MM.1S (cell line): Measurements from ENCODE around the gene TFAM.

Source experiments
- DNase-seq: peaks from one replicate; pipeline ENCODE4 v3.0.0-alpha.2; 2015
- H2AFZ ChIP-seq: fragments of 300-600 bp; sonication (generic); 2 replicates; pipeline ENCODE4 v1.6.0; 2016; ENCODE audit warnings: antibody characterized with exemption, low read length
- H3F3A ChIP-seq: fragments of 300-600 bp; sonication (generic); 2 replicates; pipeline ENCODE4 v1.6.1; 2016; ENCODE audit warnings: mild to moderate bottlenecking, antibody characterized with exemption, low read length, moderate library complexity, mixed read lengths; ENCODE audit not compliant: insufficient read depth
- H3K27ac ChIP-seq: fragments of 300-600 bp; sonication (generic); 2 replicates; pipeline ENCODE4 v1.5.1; 2016; ENCODE audit warnings: mild to moderate bottlenecking, low read length
- H3K27me3 ChIP-seq: fragments of 300-600 bp; sonication (generic); replicated peaks from 2 replicates; pipeline ENCODE4 v1.6.0; 2016; ENCODE audit warnings: low read length; ENCODE audit not compliant: insufficient read depth
- H3K36me3 ChIP-seq: fragments of 300-600 bp; sonication (generic); replicated peaks from 2 replicates; pipeline ENCODE4 v1.6.1; 2016; ENCODE audit warnings: mild to moderate bottlenecking, low read length, mixed read lengths; ENCODE audit not compliant: insufficient read depth
- H3K4me1 ChIP-seq: fragments of 300-600 bp; sonication (generic); 2 replicates; pipeline ENCODE4 v1.6.1; 2016; ENCODE audit warnings: low read length, mixed read lengths
- H3K4me2 ChIP-seq: fragments of 300-600 bp; sonication (generic); 2 replicates; pipeline ENCODE4 v1.6.0; 2016; ENCODE audit warnings: low read depth, low read length
- H3K4me3 ChIP-seq: fragments of 300-600 bp; sonication (generic); 2 replicates; pipeline ENCODE4 v1.5.1; 2016; ENCODE audit warnings: low read length, mixed read lengths
- H3K79me2 ChIP-seq: fragments of 300-600 bp; sonication (generic); 2 replicates; pipeline ENCODE4 v1.6.1; 2016; ENCODE audit warnings: mixed run types, low read length, mixed read lengths
- H3K9ac ChIP-seq: fragments of 300-600 bp; sonication (generic); 2 replicates; pipeline ENCODE4 v1.6.1; 2016; ENCODE audit warnings: low read length, mixed read lengths
- H3K9me2 ChIP-seq: fragments of 300-600 bp; sonication (generic); replicated peaks from 2 replicates; pipeline ENCODE4 v1.6.1; 2016; ENCODE audit warnings: mild to moderate bottlenecking, low read length, mixed read lengths; ENCODE audit not compliant: insufficient read depth
- H3K9me3 ChIP-seq: fragments of 300-600 bp; sonication (generic); replicated peaks from 2 replicates; pipeline ENCODE4 v1.6.1; 2016; ENCODE audit warnings: mild to moderate bottlenecking, low read length, mixed read lengths; ENCODE audit not compliant: insufficient read depth
- H4K20me1 ChIP-seq: fragments of 300-600 bp; sonication (generic); 2 replicates; pipeline ENCODE4 v1.6.1; 2016; ENCODE audit warnings: mild to moderate bottlenecking, low read length, moderate library complexity, mixed read lengths; ENCODE audit not compliant: insufficient read depth
- CTCF ChIP-seq: fragments of 300-600 bp; sonication (generic); IDR thresholded peaks from 2 replicates; pipeline ENCODE4 v1.5.1; 2016; ENCODE audit warnings: antibody characterized with exemption, low read length, mixed read lengths
- EZH2 ChIP-seq: fragments of 300-600 bp; sonication (generic); optimal IDR thresholded peaks from 2 replicates; pipeline ENCODE3; 2017; ENCODE audit warnings: low read depth, mild to moderate bottlenecking, antibody characterized with exemption, low read length, mixed read lengths
- EZH2phosphoT487 ChIP-seq: fragments of 300-600 bp; sonication (generic); IDR thresholded peaks from 2 replicates; pipeline ENCODE4 v1.6.1; 2018; ENCODE audit warnings: antibody characterized with exemption, low read length

Gene TFAM

GRCh38 chr10:58341947-58342346 is 43.3 kb upstream of the TFAM start:
- no peak overlapping the region for H2AFZ ChIP-seq
- H3F3A ChIP-seq, result no peaks in the 10 kb centered on the region
- H3K27ac ChIP-seq, result no peak overlapping the region
- TF ChIP-seq EZH2, result no peak
- TF ChIP-seq EZH2phosphoT487, result no peak
- TF ChIP-seq CTCF, result no peak
- H4K20me1 ChIP-seq, result no peaks in the 10 kb centered on the region
- H3K4me2 ChIP-seq, result no peak overlapping the region
- H3K79me2 ChIP-seq, result peaks cover 56% of the 10 kb centered on the region
- H3K9me2 ChIP-seq, result no peaks in the 10 kb centered on the region
- H3K27me3 ChIP-seq, result no peaks in the 10 kb centered on the region
- H3K4me3 ChIP-seq, result no peak overlapping the region
- H3K36me3 ChIP-seq, result no peaks in the 10 kb centered on the region
- H3K9me3 ChIP-seq, result no peaks in the 10 kb centered on the region
- H3K4me1 ChIP-seq, result peaks cover 12% of the 10 kb centered on the region
- no peak overlapping the region for H3K9ac ChIP-seq
- no peak for DNase-seq

GRCh38 chr10:58347967-58348366 is 37.2 kb upstream of the TFAM start:
- H3K36me3 ChIP-seq, result no peaks in the 10 kb centered on the region; the same call in 1 of the 2 replicates

DNA sequence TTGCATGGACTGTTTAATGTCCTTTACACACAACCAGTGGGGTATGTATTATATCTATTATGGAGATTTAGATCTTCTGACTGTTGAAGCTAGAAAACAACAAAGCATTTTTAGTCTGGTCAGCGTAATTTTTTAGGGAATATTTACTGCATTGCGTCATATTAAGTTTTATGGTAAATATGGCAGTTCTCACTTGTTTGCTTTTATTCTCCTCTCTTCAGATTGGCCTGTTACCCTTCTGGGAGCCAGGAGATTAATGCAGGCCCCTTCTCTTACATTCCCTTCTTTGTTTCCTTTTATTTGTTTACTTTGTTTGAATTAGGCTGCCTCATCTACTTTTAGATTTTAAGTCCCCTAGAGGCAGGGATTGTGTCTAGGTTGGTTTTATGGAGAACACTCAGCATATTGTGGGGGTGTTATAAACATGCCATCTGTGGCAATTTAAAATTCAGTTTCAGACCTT is 36.6 kb upstream of the TFAM start:
- Histone ChIP-seq H3K4me2 (no peak overlapping the region), H2AFZ (no peak overlapping the region), H3K36me3 (no peaks in the 10 kb centered on the region; the same call in 1 of the 2 replicates), H3K4me3 (no peak overlapping the region), H3K9me3 (no peaks in the 10 kb centered on the region), H3K4me1 (no peaks in the 10 kb centered on the region), H4K20me1 (no peaks in the 10 kb centered on the region), H3F3A (no peaks in the 10 kb centered on the region), H3K79me2 (peaks cover 41% of the 10 kb centered on the region), H3K9ac (no peak overlapping the region), H3K27ac (no peak overlapping the region), H3K9me2 (no peaks in the 10 kb centered on the region), H3K27me3 (no peaks in the 10 kb centered on the region)
- TF ChIP-seq CTCF, result no peak
- TF ChIP-seq EZH2, result no peak
- no peak for TF ChIP-seq EZH2phosphoT487
- DNase-seq, result no peak

More at GRCh38 chr10:58347967-58348366, 37.2 kb upstream of the TFAM start:
- no peaks in the 10 kb centered on the region for H4K20me1 ChIP-seq
- no peak overlapping the region for H3K4me2 ChIP-seq
- H3K79me2 ChIP-seq, result peaks cover 39% of the 10 kb centered on the region
- no peak overlapping the region for H3K27ac ChIP-seq
- no peak for DNase-seq
- no peaks in the 10 kb centered on the region for H3F3A ChIP-seq
- no peaks in the 10 kb centered on the region for H3K9me3 ChIP-seq
- no peaks in the 10 kb centered on the region for H3K27me3 ChIP-seq
- no peak overlapping the region for H3K9ac ChIP-seq
- no peak overlapping the region for H2AFZ ChIP-seq
- no peak overlapping the region for H3K4me3 ChIP-seq
- H3K4me1 ChIP-seq, result no peaks in the 10 kb centered on the region
- H3K9me2 ChIP-seq, result no peaks in the 10 kb centered on the region
- TF ChIP-seq EZH2phosphoT487 (no peak), EZH2 (no peak), CTCF (no peak)
